NCI-H2196 (cell line): Measurements from ENCODE around the gene RPGRIP1L.

ENCODE experiments used
- DNase-seq: peaks from one replicate; lab custom pipeline; 2025; ENCODE audit not compliant: unreplicated experiment; lab: John Stamatoyannopoulos, UW

The RPGRIP1L gene

DNA sequence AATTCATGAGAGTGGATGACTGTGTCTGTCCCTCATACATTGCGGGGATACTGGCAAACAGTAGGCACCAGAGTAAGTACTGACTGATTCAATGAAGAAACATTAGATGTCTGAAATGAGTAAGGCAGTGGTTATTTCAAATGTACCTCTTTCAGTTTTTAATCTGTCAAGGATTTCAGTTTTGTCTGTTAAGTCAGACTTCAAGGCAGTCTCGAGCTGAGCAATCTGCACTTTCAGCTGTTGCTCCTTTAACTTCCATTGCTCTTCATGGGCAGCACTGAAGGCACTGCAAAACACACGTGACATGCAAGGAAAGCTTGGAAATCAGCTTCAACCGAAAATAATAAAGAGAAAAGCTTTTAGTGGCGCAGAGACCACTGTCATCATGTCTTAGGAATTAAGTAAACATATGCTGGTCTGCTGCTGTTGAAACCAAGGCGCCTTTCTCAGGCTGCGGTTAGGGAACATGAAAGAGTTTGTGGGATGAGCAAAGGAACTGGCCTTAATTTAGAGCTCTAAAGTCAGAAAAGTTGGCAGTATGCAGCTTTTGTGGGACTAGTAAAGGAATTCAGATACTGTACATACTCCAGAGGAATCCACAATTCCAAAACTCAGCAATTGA lies 38.8 kb downstream of the RPGRIP1L start:
- no peak for DNase-seq

DNA sequence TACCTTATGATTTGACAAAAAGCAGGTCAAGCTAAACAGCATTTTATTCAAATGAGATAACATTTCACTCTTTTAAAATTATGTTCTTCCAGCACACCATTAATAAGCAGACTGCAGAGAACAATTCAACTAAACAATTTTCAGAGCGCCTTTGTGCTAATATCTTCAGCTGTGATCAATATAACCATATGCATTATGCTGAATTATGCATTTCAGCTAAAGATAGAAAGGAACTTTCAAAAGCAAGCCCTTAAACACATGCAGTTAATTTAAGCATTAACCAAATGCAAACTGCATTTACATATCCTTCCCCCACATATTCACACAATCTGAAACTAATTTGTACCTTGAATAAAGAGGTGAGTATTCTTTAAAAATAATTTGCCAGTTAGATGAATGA lies 41.6 kb downstream of the RPGRIP1L start:
- no peak for DNase-seq

GRCh38 chr16:53654946-53655345 lies 48.7 kb downstream of the RPGRIP1L start:
- DNase-seq: no peak

GRCh38 chr16:53651357-53651756 lies 52.3 kb downstream of the RPGRIP1L start:
- DNase-seq: no peak

GRCh38 chr16:53646506-53646905 lies 57.2 kb downstream of the RPGRIP1L start:
- no peak for DNase-seq

DNA sequence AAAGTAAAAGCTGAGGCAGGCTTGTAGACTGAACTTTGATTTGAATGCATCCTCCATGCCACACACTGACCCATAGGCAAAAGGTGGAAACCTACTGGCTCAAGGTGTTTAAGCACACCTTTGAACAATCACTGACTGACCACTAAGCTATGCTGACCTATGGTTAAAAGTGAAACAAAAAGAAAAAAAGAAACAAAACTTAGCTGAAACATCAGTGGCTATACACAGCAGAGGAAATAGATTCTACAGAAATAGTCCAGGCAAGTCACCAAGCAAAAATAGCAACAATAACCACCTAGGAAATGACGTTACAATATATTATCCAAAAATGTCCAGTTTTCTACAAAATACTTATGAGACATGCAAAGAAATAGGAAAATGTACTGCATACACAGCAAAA lies 60.2 kb downstream of the RPGRIP1L start:
- DNase-seq: no peak

GRCh38 chr16:53642094-53642493 lies 61.6 kb downstream of the RPGRIP1L start:
- DNase-seq: no peak

DNA sequence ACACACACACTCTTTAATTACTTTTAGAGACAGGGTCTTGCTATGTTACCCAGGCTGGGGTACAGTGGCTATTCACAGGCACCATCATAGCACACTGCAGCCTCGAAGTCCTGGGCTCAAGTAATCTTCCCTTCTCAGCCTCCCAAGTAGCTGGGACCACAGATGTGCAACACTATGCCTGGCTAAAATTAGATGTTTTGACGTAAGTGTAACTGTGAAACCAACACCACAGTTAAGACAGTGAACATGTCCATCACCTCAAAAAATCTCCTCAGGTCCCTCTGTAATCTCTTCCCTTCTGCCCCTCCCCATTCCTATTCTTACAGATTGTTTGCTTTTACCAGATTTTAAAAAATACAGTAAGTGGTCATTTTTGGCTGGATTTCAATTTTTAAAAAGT lies 66.7 kb downstream of the RPGRIP1L start:
- no peak for DNase-seq

- DNase-seq: no peak
These were observed 71.1 kb downstream of the RPGRIP1L start for GRCh38 chr16:53632526-53632925.

- DNase-seq: no peak
These were observed 72.2 kb downstream of the RPGRIP1L start for GRCh38 chr16:53631236-53632025.

DNA sequence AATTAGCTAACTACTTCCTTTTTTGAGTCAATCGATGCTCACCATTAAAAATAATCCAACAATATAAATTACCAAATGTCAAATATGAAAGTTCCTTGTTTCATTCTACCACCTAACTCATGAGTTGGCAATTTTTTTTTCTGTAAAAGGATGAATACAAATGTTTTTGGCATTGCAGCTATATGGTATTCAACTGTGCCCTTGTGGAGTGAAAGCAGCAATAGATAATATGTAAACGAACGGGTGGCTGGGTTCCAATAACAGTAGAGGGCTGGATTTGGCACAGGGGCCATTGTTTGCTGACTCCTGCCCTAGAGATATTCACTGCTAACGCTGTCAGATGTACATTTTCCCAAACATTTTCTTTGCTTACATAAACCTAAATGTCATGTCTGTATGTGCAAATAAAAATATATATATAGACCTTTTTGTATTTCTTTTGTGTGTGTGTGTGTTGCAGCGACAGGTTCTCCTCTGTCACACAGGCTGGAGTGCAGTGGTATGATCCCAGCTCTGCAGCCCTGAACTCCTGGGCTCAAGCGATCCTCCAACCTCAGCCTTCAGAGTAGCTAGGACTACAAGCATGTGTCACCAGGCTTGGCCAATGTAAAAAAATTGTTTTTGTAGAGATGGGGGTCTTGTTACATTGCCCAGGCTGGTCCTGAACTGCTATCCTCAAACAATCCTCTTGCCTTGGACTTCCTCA lies 73.9 kb downstream of the RPGRIP1L start:
- DNase-seq: no peak

- DNase-seq: no peak
These were observed 74.5 kb downstream of the RPGRIP1L start for GRCh38 chr16:53629151-53629550.

- no peak for DNase-seq
These were observed 76.8 kb downstream of the RPGRIP1L start for GRCh38 chr16:53626811-53627210.

GRCh38 chr16:53626161-53626560 lies 77.5 kb downstream of the RPGRIP1L start:
- DNase-seq: no peak

- no peak for DNase-seq
These were observed 78.4 kb downstream of the RPGRIP1L start for GRCh38 chr16:53625221-53625620.

DNA sequence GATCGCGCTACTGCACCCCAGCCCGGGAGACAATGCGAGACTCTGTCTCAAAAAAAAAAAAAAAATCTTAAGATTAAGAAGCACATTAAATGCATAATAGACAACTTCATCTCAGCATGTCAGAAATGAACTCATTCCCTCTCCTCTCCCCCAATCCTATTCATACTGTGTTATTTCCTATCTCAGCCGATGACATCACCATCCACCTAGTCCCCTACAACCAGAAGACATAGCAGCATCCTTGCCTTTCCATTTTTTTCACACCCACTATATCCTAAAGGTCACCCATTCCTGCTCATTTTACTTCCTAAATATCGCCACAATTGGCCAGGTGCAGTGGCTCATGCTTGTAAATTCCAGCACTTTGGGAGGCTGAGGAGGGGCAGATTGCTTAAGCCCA lies 81.3 kb downstream of the RPGRIP1L start:
- DNase-seq: no peak

- no peak for DNase-seq
These were observed 83.2 kb downstream of the RPGRIP1L start for GRCh38 chr16:53620476-53620875.

GRCh38 chr16:53619235-53619634 lies 84.4 kb downstream of the RPGRIP1L start:
- DNase-seq: no peak

- DNase-seq: no peak
These were observed 89.3 kb downstream of the RPGRIP1L start for GRCh38 chr16:53614346-53614745.

- no peak for DNase-seq
These were observed 91.7 kb downstream of the RPGRIP1L start for GRCh38 chr16:53612003-53612402.

DNA sequence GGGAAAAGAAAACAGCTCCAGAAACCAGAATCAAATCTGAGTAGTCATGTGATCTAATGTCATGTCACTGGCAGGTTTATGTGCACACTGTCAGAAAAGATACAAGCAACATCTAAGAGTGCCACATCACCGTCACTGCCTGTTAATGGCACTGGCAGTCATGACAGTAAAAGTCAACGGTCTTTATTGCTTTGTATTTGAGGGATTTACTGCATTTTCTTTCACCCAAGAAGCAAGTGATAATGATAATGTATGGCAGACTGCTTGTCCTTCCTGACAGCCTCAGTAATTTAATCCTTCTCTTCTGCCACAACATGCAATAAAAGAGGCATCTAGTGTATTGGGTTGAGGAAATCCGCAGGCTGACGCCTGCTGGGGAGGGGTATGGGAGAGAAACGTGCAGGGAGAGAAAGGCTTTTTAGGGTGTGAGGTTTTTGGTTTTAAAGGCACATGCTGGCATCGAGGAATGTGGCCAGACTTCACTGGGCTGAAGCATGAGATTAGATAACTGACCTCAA lies 92.4 kb downstream of the RPGRIP1L start:
- no peak for DNase-seq

DNA sequence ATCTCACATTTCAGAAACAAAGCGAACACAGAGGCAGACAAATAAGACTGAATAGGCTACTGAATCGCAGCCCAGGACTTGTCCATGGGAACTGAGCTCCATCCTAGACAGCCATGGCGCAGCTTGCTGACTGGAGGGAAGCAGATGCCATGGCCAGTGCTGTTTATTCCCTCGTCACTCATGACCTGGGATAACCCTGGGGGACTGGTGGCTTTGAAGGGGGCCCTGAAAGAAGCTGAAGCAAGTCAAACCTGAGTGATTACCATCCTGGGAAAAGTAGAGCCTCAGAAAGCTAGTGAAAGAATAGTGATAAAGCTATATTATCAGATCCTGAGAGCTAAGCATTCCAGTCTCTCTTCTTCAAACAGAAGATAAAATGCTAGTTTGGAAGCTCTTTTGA lies 94.1 kb downstream of the RPGRIP1L start:
- no peak for DNase-seq
